Nephron (organoid): ENCODE measurements around the gene PCDH9.

Source experiments
- H3K27ac Mint-ChIP-seq, 3 experiments: 2 replicates each; pipeline ENCODE4 v1.8.0; 2020; ENCODE audit warnings: mixed read lengths in 3 of 3, mild to moderate bottlenecking in 2 of 3, moderate library complexity in 1 of 3
- H3K27me3 Mint-ChIP-seq: 2 replicates; pipeline ENCODE4 v1.8.0; 2021; ENCODE audit warnings: low read depth, mild to moderate bottlenecking, moderate library complexity, mixed read lengths
- H3K36me3 Mint-ChIP-seq: 2 replicates; pipeline ENCODE4 v1.8.0; 2020; ENCODE audit warnings: low read depth, mixed read lengths
- H3K4me1 Mint-ChIP-seq: 2 replicates; pipeline ENCODE4 v1.8.0; 2020; ENCODE audit warnings: mixed read lengths
- H3K4me3 Mint-ChIP-seq, 3 experiments: 2 replicates each; pipeline ENCODE4 v1.8.0; 2020; ENCODE audit warnings: mild to moderate bottlenecking in 3 of 3, mixed read lengths in 3 of 3, moderate library complexity in 2 of 3
- H3K9me3 Mint-ChIP-seq: 2 replicates; pipeline ENCODE4 v1.8.0; 2020; ENCODE audit warnings: mixed read lengths
- CTCF ChIP-seq, 3 experiments: fragments of 200-600 bp; sonication (generic); IDR thresholded peaks; one replicate each; pipeline ENCODE4 v1.5.0; 2021; ENCODE audit warnings: antibody characterized with exemption in 3 of 3; ENCODE audit not compliant: unreplicated experiment in 3 of 3

PCDH9 gene

GRCh38 chr13:67167420-67167819 lies 62.7 kb downstream of the PCDH9 start:
- Mint-ChIP-seq H3K27me3 (no peaks in the 10 kb centered on the region), H3K4me1 (no peaks in the 10 kb centered on the region), H3K4me3 (no peak overlapping the region), H3K27ac (no peak overlapping the region), H3K9me3 (no peaks in the 10 kb centered on the region), H3K36me3 (no peaks in the 10 kb centered on the region)
- TF ChIP-seq CTCF (IDR thresholded peaks at IDR 0.05; ENCODE audit: unreplicated experiment in 3 of 3): no peak

- H3K4me3 Mint-ChIP-seq: no peak overlapping the region
- peaks cover 7% of the 10 kb centered on the region for H3K36me3 Mint-ChIP-seq
Measured at GRCh38 chr13:67161176-67161575, 69.0 kb downstream of the PCDH9 start.

GRCh38 chr13:67158903-67159302 lies 71.2 kb downstream of the PCDH9 start:
- Mint-ChIP-seq H3K4me1 (no peaks in the 10 kb centered on the region), H3K27ac (no peak overlapping the region), H3K36me3 (peaks cover 7% of the 10 kb centered on the region), H3K27me3 (no peaks in the 10 kb centered on the region), H3K4me3 (no peak overlapping the region), H3K9me3 (no peaks in the 10 kb centered on the region)
- no peak for TF ChIP-seq CTCF (IDR thresholded peaks at IDR 0.05; ENCODE audit: unreplicated experiment in 3 of 3)

More at GRCh38 chr13:67161176-67161575, 69.0 kb downstream of the PCDH9 start:
- no peak overlapping the region for H3K27ac Mint-ChIP-seq
- no peaks in the 10 kb centered on the region for H3K9me3 Mint-ChIP-seq
- no peaks in the 10 kb centered on the region for H3K4me1 Mint-ChIP-seq
- H3K27me3 Mint-ChIP-seq: no peaks in the 10 kb centered on the region
- no peak for TF ChIP-seq CTCF (IDR thresholded peaks at IDR 0.05; ENCODE audit: unreplicated experiment in 3 of 3)

GRCh38 chr13:67156723-67157060 lies 73.4 kb downstream of the PCDH9 start:
- no peak overlapping the region for H3K4me3 Mint-ChIP-seq
- no peaks in the 10 kb centered on the region for H3K4me1 Mint-ChIP-seq
- H3K9me3 Mint-ChIP-seq: no peaks in the 10 kb centered on the region

GRCh38 chr13:67155898-67156722 lies 74.0 kb downstream of the PCDH9 start:
- Mint-ChIP-seq H3K36me3 (peaks cover 7% of the 10 kb centered on the region), H3K4me3 (no peak overlapping the region), H3K9me3 (no peaks in the 10 kb centered on the region), H3K27ac (no peak overlapping the region), H3K4me1 (no peaks in the 10 kb centered on the region), H3K27me3 (peaks cover 4% of the 10 kb centered on the region)
- no peak for TF ChIP-seq CTCF (IDR thresholded peaks at IDR 0.05; ENCODE audit: unreplicated experiment in 3 of 3)

More at GRCh38 chr13:67156723-67157060, 73.4 kb downstream of the PCDH9 start:
- Mint-ChIP-seq H3K36me3 (peaks cover 7% of the 10 kb centered on the region), H3K27me3 (peaks cover 4% of the 10 kb centered on the region), H3K27ac (no peak overlapping the region)
- TF ChIP-seq CTCF (IDR thresholded peaks at IDR 0.05; ENCODE audit: unreplicated experiment in 3 of 3): no peak

- no peaks in the 10 kb centered on the region for H3K36me3 Mint-ChIP-seq
- no peak overlapping the region for H3K27ac Mint-ChIP-seq
- H3K27me3 Mint-ChIP-seq: peaks cover 4% of the 10 kb centered on the region
- TF ChIP-seq CTCF (IDR thresholded peaks at IDR 0.05; ENCODE audit: unreplicated experiment in 3 of 3): no peak
- H3K4me1 Mint-ChIP-seq: peaks cover 13% of the 10 kb centered on the region
- H3K9me3 Mint-ChIP-seq: no peaks in the 10 kb centered on the region
- no peak overlapping the region for H3K4me3 Mint-ChIP-seq
Measured at GRCh38 chr13:67152085-67152484, 78.1 kb downstream of the PCDH9 start.
